Tibial nerve (tissue), 4 donors: ENCODE data around the gene LTN1. TPM values are rescaled to one million over a fixed set of nuclear protein-coding genes. Genes with fewer than 3 reads are reported as not detected.

ENCODE experiments used
- DNase-seq, 2 donors: peaks; one replicate each; pipeline ENCODE4 v3.0.0-alpha.2; 2019; ENCODE audit warnings: low spot score in 2 of 2
- H3K27ac ChIP-seq, 4 donors: fragments of 200-600 bp; sonication (generic) in 3 of 4; one replicate each; pipeline ENCODE4 v1.5.1; 2017 to 2019; ENCODE audit warnings: mild to moderate bottlenecking in 1 of 4
- H3K27me3 ChIP-seq, 2 donors: fragments of 200-600 bp; sonication (generic) in 1 of 2; one replicate each; pipeline versions ENCODE4 v1.5.1 to v1.6.0; 2017 to 2019
- H3K36me3 ChIP-seq, 3 donors: fragments of 200-600 bp; sonication (generic); one replicate each; pipeline ENCODE4 v1.5.1; 2018 to 2019
- H3K4me1 ChIP-seq, 4 donors: fragments of 200-600 bp; sonication (generic) in 3 of 4; one replicate each; pipeline ENCODE4 v1.5.1; 2017 to 2019
- H3K4me3 ChIP-seq, 4 donors: fragments of 200-600 bp; sonication (generic) in 3 of 4; one replicate each; pipeline ENCODE4 v1.5.1; 2017 to 2019; ENCODE audit warnings: mild to moderate bottlenecking in 1 of 4, moderate library complexity in 1 of 4
- H3K9me3 ChIP-seq, 4 donors: fragments of 200-600 bp; sonication (generic) in 3 of 4; one replicate each; pipeline ENCODE4 v1.5.1; 2017 to 2019
- CTCF ChIP-seq, 5 experiments: fragments of 200-600 bp in 3 of 5; fragments of 450-650 bp in 2 of 5; sonication (generic) in 3 of 5; IDR thresholded peaks; one replicate each; pipeline ENCODE4 v1.5.1; 2016 to 2019; ENCODE audit warnings: antibody characterized with exemption in 5 of 5, mild to moderate bottlenecking in 3 of 5, moderate library complexity in 2 of 5
- EP300 ChIP-seq, 2 donors: sonication (generic); formaldehyde crosslinking; IDR thresholded peaks; one replicate each; pipeline ENCODE4 v1.6.1; 2017; ENCODE audit warnings: antibody characterized with exemption in 2 of 2, mild to moderate bottlenecking in 1 of 2
- POLR2A ChIP-seq, 2 donors: fragments of 450-650 bp; IDR thresholded peaks; one replicate each; pipeline ENCODE4 v1.6.1; 2017; ENCODE audit warnings: antibody characterized with exemption in 2 of 2, mild to moderate bottlenecking in 2 of 2, moderate library complexity in 2 of 2
- WGBS, 2 donors: methylation state at CpG; one replicate each; pipeline ENCODE4 v1.1.5; 2018; 5-methylcytosine and 5-hydroxymethylcytosine counted together
- total RNA-seq, 4 donors: library from RNA; depleted of rRNA; stranded (reverse); fragments of >200 nt; gene quantifications; one replicate each; pipeline ENCODE4 v1.1.0, GENCODE V29; 2016

Gene LTN1
- total RNA-seq, 4 donors from 2014 or later: 25.2 to 45.4 (median 29.4) TPM

- no peaks in the 10 kb centered on the region for H3K27me3 ChIP-seq
- no peak for TF ChIP-seq CTCF (IDR thresholded peaks at IDR 0.05)
- TF ChIP-seq POLR2A (IDR thresholded peaks at IDR 0.05): no peak
- TF ChIP-seq EP300 (IDR thresholded peaks at IDR 0.05): no peak
Measured at GRCh38 chr21:28953247-28953646, 39.4 kb downstream of the LTN1 start.

GRCh38 chr21:28952686-28953085, 40.0 kb downstream of the LTN1 start:
- no peaks in the 10 kb centered on the region for H3K27me3 ChIP-seq
- WGBS, 2 donors: 96 to 98% methylated on average over 1 of the region's 1 CpG
- H3K9me3 ChIP-seq: no peaks in the 10 kb centered on the region
- no peak overlapping the region for H3K27ac ChIP-seq
- no peak for TF ChIP-seq EP300 (IDR thresholded peaks at IDR 0.05)
- TF ChIP-seq CTCF (IDR thresholded peaks at IDR 0.05): no peak
- TF ChIP-seq POLR2A (IDR thresholded peaks at IDR 0.05): no peak
- DNase-seq: no peak
- H3K4me1 ChIP-seq: no peaks in the 10 kb centered on the region
- peaks cover 0 to 74% (median 7%) of the 10 kb centered on the region in 3 donors for H3K36me3 ChIP-seq
- H3K4me3 ChIP-seq: no peak overlapping the region

More at GRCh38 chr21:28953247-28953646, 39.4 kb downstream of the LTN1 start:
- no peak overlapping the region for H3K4me3 ChIP-seq
- H3K9me3 ChIP-seq: no peaks in the 10 kb centered on the region
- H3K27ac ChIP-seq: no peak overlapping the region
- no peak for DNase-seq
- peaks cover 0 to 79% (median 7%) of the 10 kb centered on the region in 3 donors for H3K36me3 ChIP-seq
- 97 to 98% methylated on average over 2 of the region's 2 CpGs for WGBS, 2 donors
- H3K4me1 ChIP-seq: no peaks in the 10 kb centered on the region

GRCh38 chr21:28949318-28949717, 43.4 kb downstream of the LTN1 start:
- no peaks in the 10 kb centered on the region for H3K9me3 ChIP-seq
- no peak overlapping the region for H3K4me3 ChIP-seq
- H3K4me1 ChIP-seq: no peaks in the 10 kb centered on the region
- no peak for DNase-seq
- H3K36me3 ChIP-seq: peaks cover 0 to 76% (median 7%) of the 10 kb centered on the region in 3 donors
- TF ChIP-seq POLR2A (IDR thresholded peaks at IDR 0.05): no peak
- no peak for TF ChIP-seq EP300 (IDR thresholded peaks at IDR 0.05)
- no peak for TF ChIP-seq CTCF (IDR thresholded peaks at IDR 0.05)
- H3K27me3 ChIP-seq: no peaks in the 10 kb centered on the region
- H3K27ac ChIP-seq: no peak overlapping the region
- WGBS, 2 donors: 78 to 89% methylated on average over 2 of the region's 2 CpGs

- no peak for DNase-seq
- Histone ChIP-seq H3K27ac (no peak overlapping the region), H3K9me3 (no peaks in the 10 kb centered on the region), H3K27me3 (no peaks in the 10 kb centered on the region), H3K36me3 (peaks cover 0 to 75% (median 6%) of the 10 kb centered on the region in 3 donors), H3K4me1 (peaks cover 0 to 8% (median 0%) of the 10 kb centered on the region in 4 donors), H3K4me3 (no peak overlapping the region)
- TF ChIP-seq POLR2A (IDR thresholded peaks at IDR 0.05) (no peak), EP300 (IDR thresholded peaks at IDR 0.05) (no peak), CTCF (IDR thresholded peaks at IDR 0.05) (no peak)
Measured at GRCh38 chr21:28944296-28944695, 48.4 kb downstream of the LTN1 start.

- no peak for DNase-seq
- Histone ChIP-seq H3K36me3 (peaks cover 0 to 71% (median 0%) of the 10 kb centered on the region in 3 donors), H3K9me3 (no peaks in the 10 kb centered on the region), H3K27ac (no peak overlapping the region), H3K4me1 (peaks cover 0 to 8% (median 0%) of the 10 kb centered on the region in 4 donors), H3K4me3 (no peak overlapping the region), H3K27me3 (no peaks in the 10 kb centered on the region)
- 56 to 70% methylated on average over 2 of the region's 2 CpGs for WGBS, 2 donors
- no peak for TF ChIP-seq CTCF (IDR thresholded peaks at IDR 0.05)
- no peak for TF ChIP-seq POLR2A (IDR thresholded peaks at IDR 0.05)
- no peak for TF ChIP-seq EP300 (IDR thresholded peaks at IDR 0.05)
Measured at GRCh38 chr21:28943631-28944030, 49.0 kb downstream of the LTN1 start.
